Endothelial cell of umbilical vein (primary cell): ENCODE results near the gene RALGPS1. TPM values are rescaled to one million over a fixed set of nuclear protein-coding genes. Genes with fewer than 3 reads are reported as not detected.

ENCODE experiments used
- BruUV-seq: library from RNA; stranded (reverse); fragments of 400-500 nt; replicated peaks from 2 replicates; lab custom pipeline; 2021; lab: Mats Ljungman, UMichigan
- CTCF ChIA-PET: fragments of 300-600, 350-600 bp; sonication (Branson Sonifier 250); formaldehyde crosslinking; loops from one replicate; lab custom pipeline; 2021; ENCODE audit warnings: antibody characterized with exemption, inconsistent platforms; lab: Charles Lee
- POLR2A ChIA-PET: fragments of 300-600, 350-600 bp; sonication (Branson Sonifier 250); formaldehyde crosslinking; loops from one replicate; lab custom pipeline; 2021; ENCODE audit warnings: antibody characterized with exemption, inconsistent platforms; lab: Charles Lee
- DNase-seq: peaks from one replicate; pipeline ENCODE4 v3.0.0-alpha.2; 2011; ENCODE audit warnings: low read depth, low spot score
- FAIRE-seq: peaks from 2 replicates; lab custom pipeline; 2011; peaks lifted over from hg19 to GRCh38; lab: Jason Lieb, UNC
- H2AFZ ChIP-seq: 2 replicates; pipeline ENCODE4 v1.6.0; 2012; ENCODE audit warnings: low read depth, low read length, control low read depth, inconsistent platforms
- H3K27ac ChIP-seq: 2 replicates; pipeline ENCODE4 v1.5.1; 2011; ENCODE audit warnings: low read depth, mild to moderate bottlenecking, control low read depth, low read length, moderate library complexity; ENCODE audit not compliant: insufficient read depth
- H3K27me3 ChIP-seq, 2 experiments: 2 replicates each; pipeline versions ENCODE4 v1.6.0 to v1.6.1; 2011; ENCODE audit warnings: low read length in 2 of 2, mixed read lengths in 1 of 2; ENCODE audit not compliant: control insufficient read depth in 2 of 2, insufficient read depth in 2 of 2
- H3K36me3 ChIP-seq, 2 experiments: 2 replicates in 1 of 2; 3 replicates in 1 of 2; pipeline ENCODE4 v1.5.1; 2011; ENCODE audit warnings: low read length in 2 of 2, mild to moderate bottlenecking in 1 of 2, moderate library complexity in 1 of 2; ENCODE audit not compliant: control insufficient read depth in 2 of 2, insufficient read depth in 2 of 2; ENCODE audit errors: extremely low read depth in 1 of 2
- H3K4me1 ChIP-seq: 3 replicates; pipeline ENCODE4 v1.5.1; 2011; ENCODE audit warnings: mild to moderate bottlenecking, low read length; ENCODE audit not compliant: control insufficient read depth, insufficient read depth; ENCODE audit errors: extremely low read depth
- H3K4me2 ChIP-seq: 2 replicates; pipeline ENCODE4 v1.6.1; 2011; ENCODE audit warnings: low read length, control low read depth, mixed read lengths; ENCODE audit not compliant: insufficient read depth
- H3K4me3 ChIP-seq, 3 experiments: fragments of 200-600 bp in 1 of 3; sonication (generic), shearing (Covaris generic) in 1 of 3; replicated peaks in 1 of 3; 2 replicates each; pipeline ENCODE4 v1.5.1; 2011 to 2016; ENCODE audit warnings: control low read depth in 3 of 3, low read length in 3 of 3, mild to moderate bottlenecking in 2 of 3, inconsistent platforms in 1 of 3, low read depth in 1 of 3, moderate library complexity in 1 of 3; ENCODE audit not compliant: insufficient read depth in 1 of 3
- H3K79me2 ChIP-seq: 2 replicates; pipeline ENCODE4 v1.6.0; 2012; ENCODE audit warnings: low read length, inconsistent platforms; ENCODE audit not compliant: control insufficient read depth, insufficient read depth
- H3K9ac ChIP-seq: replicated peaks from 2 replicates; pipeline ENCODE3; 2011; ENCODE audit warnings: low read length, control low read depth; ENCODE audit not compliant: insufficient read depth; ENCODE audit errors: extremely low read depth
- H3K9me1 ChIP-seq: replicated peaks from 3 replicates; pipeline ENCODE4 v1.6.0; 2011; ENCODE audit warnings: mild to moderate bottlenecking, low read length; ENCODE audit not compliant: control insufficient read depth, insufficient read depth; ENCODE audit errors: extremely low read depth
- H3K9me3 ChIP-seq: replicated peaks from 2 replicates; pipeline ENCODE4 v1.5.1; 2012; ENCODE audit warnings: low read length, inconsistent platforms; ENCODE audit not compliant: control insufficient read depth, insufficient read depth
- H4K20me1 ChIP-seq: replicated peaks from 2 replicates; pipeline ENCODE3; 2011; ENCODE audit warnings: mild to moderate bottlenecking, low read length; ENCODE audit not compliant: control insufficient read depth, insufficient read depth; ENCODE audit errors: extremely low read depth
- EZH2 ChIP-seq: IDR thresholded peaks from 2 replicates; pipeline ENCODE4 v1.6.1; 2012; ENCODE audit warnings: borderline replicate concordance, low read depth, mild to moderate bottlenecking, moderate library complexity, low read length, inconsistent platforms; ENCODE audit not compliant: severe bottlenecking
- FOS ChIP-seq: IDR thresholded peaks from 2 replicates; pipeline ENCODE4 v1.6.1; 2011; ENCODE audit warnings: mild to moderate bottlenecking, low read length, moderate library complexity, borderline replicate concordance; ENCODE audit not compliant: insufficient read depth
- GATA2 ChIP-seq: IDR thresholded peaks from 2 replicates; pipeline ENCODE4 v1.7.0; 2011; ENCODE audit warnings: low read depth, mild to moderate bottlenecking, moderate library complexity, mixed read lengths, low read length; ENCODE audit not compliant: insufficient read length, insufficient read depth
- JUN ChIP-seq: IDR thresholded peaks from 2 replicates; pipeline ENCODE4 v1.6.1; 2011; ENCODE audit warnings: borderline replicate concordance, low read depth; ENCODE audit not compliant: insufficient read length, insufficient read depth
- MYC ChIP-seq: IDR thresholded peaks from one replicate; pipeline ENCODE4 v1.6.1; 2011; ENCODE audit warnings: mild to moderate bottlenecking, low read depth, low read length
- POLR2A ChIP-seq: IDR thresholded peaks from 2 replicates; pipeline ENCODE4 v1.6.1; 2012; ENCODE audit warnings: low read depth, mild to moderate bottlenecking, control low read depth, low read length
- POLR2AphosphoS5 ChIP-seq: IDR thresholded peaks from 2 replicates; pipeline ENCODE4 v1.6.1; 2012; ENCODE audit warnings: low read depth, mild to moderate bottlenecking, control low read depth, low read length, moderate library complexity; ENCODE audit not compliant: insufficient read depth
- dilution Hi-C: fragments of 300-500 bp; cut with MboI; formaldehyde crosslinking; loops from one replicate; pipeline ENCODE4 v1.15.0; 2019; ENCODE audit warnings: low sequenced_read_pairs; ENCODE audit not compliant: extremely low pct_ligation_motif_present
- intact Hi-C: fragments of 100-400 bp; cut with micrococcal nuclease; formaldehyde crosslinking; loops from one replicate; pipeline ENCODE4 v1.10.0; 2022
- polyA plus RNA-seq, 4 experiments: library from polyadenylated mRNA; depleted of rRNA in 3 of 4; stranded (reverse) in 3 of 4; unstranded in 1 of 4; fragments of >200 nt; gene quantifications; 2 replicates each; pipeline versions ENCODE4 v1.2.1 to v1.2.3, GENCODE V29; 2011 to 2012; ENCODE audit warnings: missing spikeins in 1 of 4
- total RNA-seq: library from RNA; stranded (reverse); gene quantifications from 2 replicates; pipeline ENCODE4 v1.2.3, GENCODE V29; 2021
- TF ChIP-seq, protein P1 (sequence below), 2 donors: IDR thresholded peaks; 1 replicate in 1 of 2; 2 replicates in 1 of 2; pipeline ENCODE4 v1.5.1; 2011; ENCODE audit warnings: low read length in 2 of 2, mild to moderate bottlenecking in 2 of 2, moderate library complexity in 2 of 2, control low read depth in 1 of 2, inconsistent platforms in 1 of 2, low read depth in 1 of 2; ENCODE audit not compliant: insufficient read depth in 1 of 2; ENCODE audit errors: extremely low read depth in 1 of 2
- TF ChIP-seq, protein P2 (sequence below): IDR thresholded peaks from 2 replicates; pipeline ENCODE4 v1.6.1; 2011; ENCODE audit not compliant: insufficient read depth, insufficient read length

RALGPS1 gene
- total and polyA plus RNA-seq, 2 donors (not counting 3 experiments of a cell fraction or from before 2014, with no cell fraction given) = 3.8 to 5.5 TPM

DNA sequence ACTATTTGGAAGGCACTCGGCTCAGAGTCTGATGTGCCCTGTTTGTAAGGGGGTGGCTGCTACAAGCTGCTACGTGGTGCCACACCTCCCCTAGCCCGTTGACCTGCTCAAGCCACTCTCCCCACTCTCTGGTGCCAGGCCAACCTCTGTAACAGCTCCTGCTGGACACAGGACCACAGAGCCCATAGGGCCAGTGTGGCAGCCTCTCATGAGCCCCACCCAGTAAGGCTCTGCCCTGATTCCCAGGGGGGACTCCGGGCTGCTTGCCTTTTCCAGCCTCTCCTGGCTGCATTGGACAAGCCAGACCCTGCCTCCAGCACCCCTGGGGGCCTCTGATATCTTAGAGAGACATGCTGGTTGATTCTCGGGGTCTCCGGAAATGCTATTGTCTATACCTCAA, 261.2 kb downstream of the RALGPS1 start:
- intact Hi-C loops = no loop called here
- dilution Hi-C loops = no loop called here

More for the DNA sequence above, 261.2 kb downstream of the RALGPS1 start:
- H3K27ac ChIP-seq = no peak overlapping the region
- H3K9me3 ChIP-seq = no peaks in the 10 kb centered on the region
- POLR2A ChIA-PET = no interaction called here
- H3K4me3 ChIP-seq = no peak overlapping the region
- FAIRE-seq = no peak
- H3K36me3 ChIP-seq = no peaks in the 10 kb centered on the region
- CTCF ChIA-PET = interaction anchor here (0.8 to 2.0 kb wide), 3 partner anchors 10 to 23 kb away, joined by 3 to 6 read pairs (median 3); no protein-coding TSS in a partner anchor
- H3K27me3 ChIP-seq = no peaks in the 10 kb centered on the region
- no peaks in the 10 kb centered on the region for H3K4me1 ChIP-seq
- H3K4me2 ChIP-seq = no peak overlapping the region
- H4K20me1 ChIP-seq = no peaks in the 10 kb centered on the region
- no peaks in the 10 kb centered on the region for H3K79me2 ChIP-seq
- no TSS peak for BruUV-seq
- no peak for DNase-seq
- TF ChIP-seq, protein P1, sequence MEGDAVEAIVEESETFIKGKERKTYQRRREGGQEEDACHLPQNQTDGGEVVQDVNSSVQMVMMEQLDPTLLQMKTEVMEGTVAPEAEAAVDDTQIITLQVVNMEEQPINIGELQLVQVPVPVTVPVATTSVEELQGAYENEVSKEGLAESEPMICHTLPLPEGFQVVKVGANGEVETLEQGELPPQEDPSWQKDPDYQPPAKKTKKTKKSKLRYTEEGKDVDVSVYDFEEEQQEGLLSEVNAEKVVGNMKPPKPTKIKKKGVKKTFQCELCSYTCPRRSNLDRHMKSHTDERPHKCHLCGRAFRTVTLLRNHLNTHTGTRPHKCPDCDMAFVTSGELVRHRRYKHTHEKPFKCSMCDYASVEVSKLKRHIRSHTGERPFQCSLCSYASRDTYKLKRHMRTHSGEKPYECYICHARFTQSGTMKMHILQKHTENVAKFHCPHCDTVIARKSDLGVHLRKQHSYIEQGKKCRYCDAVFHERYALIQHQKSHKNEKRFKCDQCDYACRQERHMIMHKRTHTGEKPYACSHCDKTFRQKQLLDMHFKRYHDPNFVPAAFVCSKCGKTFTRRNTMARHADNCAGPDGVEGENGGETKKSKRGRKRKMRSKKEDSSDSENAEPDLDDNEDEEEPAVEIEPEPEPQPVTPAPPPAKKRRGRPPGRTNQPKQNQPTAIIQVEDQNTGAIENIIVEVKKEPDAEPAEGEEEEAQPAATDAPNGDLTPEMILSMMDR (IDR thresholded peaks at IDR 0.05; ENCODE audit: extremely low read depth in 1 of 2, insufficient read depth in 1 of 2, low read depth in 1 of 2, low read length in 2 of 2) = no peak
- TF ChIP-seq GATA2 (no peak), JUN (no peak), POLR2A (no peak), POLR2AphosphoS5 (no peak), MYC (no peak), EZH2 (no peak), FOS (no peak)
- TF ChIP-seq, protein P2, sequence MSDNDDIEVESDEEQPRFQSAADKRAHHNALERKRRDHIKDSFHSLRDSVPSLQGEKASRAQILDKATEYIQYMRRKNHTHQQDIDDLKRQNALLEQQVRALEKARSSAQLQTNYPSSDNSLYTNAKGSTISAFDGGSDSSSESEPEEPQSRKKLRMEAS = no peak
- no peak overlapping the region for H2AFZ ChIP-seq
- H3K9me1 ChIP-seq = no peaks in the 10 kb centered on the region
- H3K9ac ChIP-seq = no peak overlapping the region
